ENCODE results near the gene CREBBP. TPM values are rescaled to one million over a fixed set of nuclear protein-coding genes. Genes with fewer than 3 reads are reported as not detected.

Gene CREBBP
- total RNA-seq, 1 experiment from 2014 or later = 79.1 TPM

DNA sequence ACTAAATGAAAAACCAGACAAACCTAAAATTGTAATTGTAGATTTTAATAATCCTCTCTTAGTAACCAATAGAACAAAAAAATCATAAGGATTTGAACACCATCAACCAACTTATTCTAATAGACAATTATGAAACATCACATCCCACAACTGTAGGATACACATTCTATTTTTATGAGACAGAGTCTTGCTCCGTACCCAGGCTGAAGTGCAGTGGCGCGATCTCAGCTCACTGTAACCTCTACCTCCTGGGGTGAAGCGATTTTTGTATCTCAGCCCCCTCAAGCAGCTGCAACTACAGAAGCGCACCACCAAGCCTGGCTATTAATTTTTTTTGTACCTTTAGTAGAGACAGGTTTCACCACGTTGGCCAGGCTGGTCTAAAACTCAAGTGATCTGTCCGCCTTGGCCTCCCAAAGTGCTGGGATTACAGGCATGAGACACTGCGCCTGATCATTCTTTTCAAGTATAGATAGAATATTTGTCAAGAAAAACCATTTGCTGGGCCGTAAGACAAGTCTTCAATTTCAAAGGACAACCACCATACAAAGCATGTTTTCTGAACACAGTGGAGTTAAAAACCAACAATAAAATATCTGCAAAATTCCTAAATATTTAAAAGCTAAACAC is 49.8 kb downstream of the CREBBP start:
- H3K27me3 Mint-ChIP-seq (ENCODE audit: low read depth) = no peaks in the 10 kb centered on the region
- TF ChIP-seq, protein P1, sequence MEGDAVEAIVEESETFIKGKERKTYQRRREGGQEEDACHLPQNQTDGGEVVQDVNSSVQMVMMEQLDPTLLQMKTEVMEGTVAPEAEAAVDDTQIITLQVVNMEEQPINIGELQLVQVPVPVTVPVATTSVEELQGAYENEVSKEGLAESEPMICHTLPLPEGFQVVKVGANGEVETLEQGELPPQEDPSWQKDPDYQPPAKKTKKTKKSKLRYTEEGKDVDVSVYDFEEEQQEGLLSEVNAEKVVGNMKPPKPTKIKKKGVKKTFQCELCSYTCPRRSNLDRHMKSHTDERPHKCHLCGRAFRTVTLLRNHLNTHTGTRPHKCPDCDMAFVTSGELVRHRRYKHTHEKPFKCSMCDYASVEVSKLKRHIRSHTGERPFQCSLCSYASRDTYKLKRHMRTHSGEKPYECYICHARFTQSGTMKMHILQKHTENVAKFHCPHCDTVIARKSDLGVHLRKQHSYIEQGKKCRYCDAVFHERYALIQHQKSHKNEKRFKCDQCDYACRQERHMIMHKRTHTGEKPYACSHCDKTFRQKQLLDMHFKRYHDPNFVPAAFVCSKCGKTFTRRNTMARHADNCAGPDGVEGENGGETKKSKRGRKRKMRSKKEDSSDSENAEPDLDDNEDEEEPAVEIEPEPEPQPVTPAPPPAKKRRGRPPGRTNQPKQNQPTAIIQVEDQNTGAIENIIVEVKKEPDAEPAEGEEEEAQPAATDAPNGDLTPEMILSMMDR (conservative IDR thresholded peaks at IDR 0.05) = no peak
- H2BK15ac ChIP-seq (ENCODE audit: low read depth, low read length) = no peak overlapping the region
- H2BK20ac ChIP-seq (ENCODE audit: low read depth, low read length, poor library complexity, severe bottlenecking) = no peak overlapping the region
- H4K5ac ChIP-seq (ENCODE audit: insufficient read length, low read depth, low read length) = no peak overlapping the region
- no peak overlapping the region for H3K56ac ChIP-seq (ENCODE audit: insufficient read length, low read depth, low read length)
- peaks cover 21 to 25% of the 10 kb centered on the region in 2 experiments for H3K4me1 Mint-ChIP-seq
- no peak overlapping the region for H3T11ph ChIP-seq (ENCODE audit: low read length)
- H3K23ac ChIP-seq (ENCODE audit: insufficient read length, low read depth, low read length) = no peak overlapping the region
- H2BK120ac ChIP-seq (ENCODE audit: low read depth, low read length, poor library complexity, severe bottlenecking) = no peak overlapping the region
- H3K27me3 ChIP-seq (ENCODE audit: insufficient read depth, low read length) = no peaks in the 10 kb centered on the region
- no peak overlapping the region for H3K18ac ChIP-seq (ENCODE audit: insufficient read length, low read depth, low read length)
- no CpG with 5 or more reads among the region's 9 CpGs for whole genome bisulfite sequencing (ENCODE audit: extremely low coverage, insufficient read length, low lambda C conversion rate)
- H3K79me2 ChIP-seq (ENCODE audit: insufficient read depth, low read length) = peaks cover 17% of the 10 kb centered on the region; the same call in 1 of the 2 replicates
- DNase-seq = no peak
- H3K36me3 Mint-ChIP-seq (ENCODE audit: insufficient read depth in 1 of 3, low read depth in 3 of 3) = peaks cover 16 to 21% (median 18%) of the 10 kb centered on the region in 3 experiments
- H4K8ac ChIP-seq (replicated peaks; ENCODE audit: insufficient read length, low read depth, low read length) = no peak overlapping the region
- H3K9me3 ChIP-seq (ENCODE audit: control insufficient read depth, low read depth, low read length) = no peaks in the 10 kb centered on the region
- H3K4me1 ChIP-seq (ENCODE audit: insufficient read depth, low read length) = peaks cover 4% of the 10 kb centered on the region; the same call in 1 of the 2 replicates
- H3K9ac ChIP-seq (ENCODE audit: extremely low read depth, insufficient read length, low read length) = no peak overlapping the region
- H2BK5ac ChIP-seq (ENCODE audit: insufficient read length, low read length) = no peak overlapping the region
- H2AFZ ChIP-seq (ENCODE audit: low read length) = no peak overlapping the region
- H4K91ac ChIP-seq (ENCODE audit: insufficient read length, low read depth, low read length) = no peak overlapping the region
- H3K27ac Mint-ChIP-seq = peak overlapping the region in 1 of 3 experiments; percentile 42; a peak in 1 of 7 replicates
- H2BK12ac ChIP-seq (ENCODE audit: insufficient read length, low read depth, low read length) = no peak overlapping the region
- H3K79me1 ChIP-seq (ENCODE audit: insufficient read depth, low read depth, low read length, poor library complexity, severe bottlenecking) = peaks cover 3% of the 10 kb centered on the region
- peaks cover 3% of the 10 kb centered on the region for H3K23me2 ChIP-seq (ENCODE audit: insufficient read length, low read depth, low read length, poor library complexity, severe bottlenecking)
- no peak overlapping the region for H3K27ac ChIP-seq (ENCODE audit: insufficient read length, low read depth, low read length)
- H4K20me1 ChIP-seq (ENCODE audit: control insufficient read depth, insufficient read depth, insufficient read length) = no peaks in the 10 kb centered on the region
- no peak overlapping the region for H3K14ac ChIP-seq (ENCODE audit: insufficient read depth, low read length)
- H3K4ac ChIP-seq (ENCODE audit: low read depth, low read length) = no peak overlapping the region
- peaks cover 13 to 17% of the 10 kb centered on the region in 2 experiments for H3K9me3 Mint-ChIP-seq
- H3K4me2 ChIP-seq (ENCODE audit: insufficient read depth, insufficient read length, low read length) = no peak overlapping the region
- no peak overlapping the region for H2AK5ac ChIP-seq (ENCODE audit: insufficient read length, low read length)
- H3K4me3 Mint-ChIP-seq = no peak overlapping the region

Data from H9 (cell line).